ENCODE results near the gene FSD1L.

- TF ChIP-seq, protein P1, sequence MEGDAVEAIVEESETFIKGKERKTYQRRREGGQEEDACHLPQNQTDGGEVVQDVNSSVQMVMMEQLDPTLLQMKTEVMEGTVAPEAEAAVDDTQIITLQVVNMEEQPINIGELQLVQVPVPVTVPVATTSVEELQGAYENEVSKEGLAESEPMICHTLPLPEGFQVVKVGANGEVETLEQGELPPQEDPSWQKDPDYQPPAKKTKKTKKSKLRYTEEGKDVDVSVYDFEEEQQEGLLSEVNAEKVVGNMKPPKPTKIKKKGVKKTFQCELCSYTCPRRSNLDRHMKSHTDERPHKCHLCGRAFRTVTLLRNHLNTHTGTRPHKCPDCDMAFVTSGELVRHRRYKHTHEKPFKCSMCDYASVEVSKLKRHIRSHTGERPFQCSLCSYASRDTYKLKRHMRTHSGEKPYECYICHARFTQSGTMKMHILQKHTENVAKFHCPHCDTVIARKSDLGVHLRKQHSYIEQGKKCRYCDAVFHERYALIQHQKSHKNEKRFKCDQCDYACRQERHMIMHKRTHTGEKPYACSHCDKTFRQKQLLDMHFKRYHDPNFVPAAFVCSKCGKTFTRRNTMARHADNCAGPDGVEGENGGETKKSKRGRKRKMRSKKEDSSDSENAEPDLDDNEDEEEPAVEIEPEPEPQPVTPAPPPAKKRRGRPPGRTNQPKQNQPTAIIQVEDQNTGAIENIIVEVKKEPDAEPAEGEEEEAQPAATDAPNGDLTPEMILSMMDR (IDR thresholded peaks at IDR 0.05; ENCODE audit: low read depth, low read length): peak; percentile 36; the same call in 1 of the 2 replicates
- no peak for TF ChIP-seq EZH2phosphoT487 (IDR thresholded peaks at IDR 0.05; ENCODE audit: low read depth)
Observed at GRCh38 chr9:105475302-105475701, 27.5 kb downstream of the FSD1L start.

Measured in OCI-LY3 (cell line).